ENCODE data around the gene TTC33.
"Not testable (repeated sequence)": the region's sequence is repeated elsewhere in the genome, so short reads cannot be mapped to it uniquely, and the experiment has no call there.

Gene TTC33

GRCh38 chr5:40717281-40717680 lies 38.5 kb downstream of the TTC33 start:
- no peak for DNase-seq (ENCODE audit: low spot score)

GRCh38 chr5:40716590-40716989 lies 39.2 kb downstream of the TTC33 start:
- no peak for DNase-seq (ENCODE audit: low spot score)

- DNase-seq (ENCODE audit: low spot score) = no peak
These were observed 39.8 kb downstream of the TTC33 start for GRCh38 chr5:40716000-40716399.

GRCh38 chr5:40714001-40714400 lies 41.8 kb downstream of the TTC33 start:
- no peak for DNase-seq (ENCODE audit: low spot score)

- DNase-seq (ENCODE audit: low spot score) = not testable (repeated sequence)
These were observed 45.2 kb downstream of the TTC33 start for GRCh38 chr5:40710575-40710974.

- not testable (repeated sequence) for DNase-seq (ENCODE audit: low spot score)
These were observed 50.3 kb downstream of the TTC33 start for GRCh38 chr5:40705484-40705883.

GRCh38 chr5:40702027-40702426 lies 53.7 kb downstream of the TTC33 start:
- DNase-seq (ENCODE audit: low spot score) = not testable (repeated sequence)

- no peak for DNase-seq (ENCODE audit: low spot score)
These were observed 55.5 kb downstream of the TTC33 start for GRCh38 chr5:40700116-40700782.

- no peak for DNase-seq (ENCODE audit: low spot score)
These were observed 61.3 kb downstream of the TTC33 start for GRCh38 chr5:40694433-40694832.

GRCh38 chr5:40691894-40692293 lies 63.9 kb downstream of the TTC33 start:
- no peak for DNase-seq (ENCODE audit: low spot score)

GRCh38 chr5:40690267-40690666 lies 65.5 kb downstream of the TTC33 start:
- DNase-seq (ENCODE audit: low spot score) = no peak

- DNase-seq (ENCODE audit: low spot score) = no peak
These were observed 66.3 kb downstream of the TTC33 start for GRCh38 chr5:40689438-40689837.

GRCh38 chr5:40688996-40689395 lies 66.8 kb downstream of the TTC33 start:
- no peak for DNase-seq (ENCODE audit: low spot score)

- DNase-seq (ENCODE audit: low spot score) = peak; percentile 69
These were observed 67.5 kb downstream of the TTC33 start for GRCh38 chr5:40688127-40688761.

- no peak for DNase-seq (ENCODE audit: low spot score)
These were observed 68.4 kb downstream of the TTC33 start for GRCh38 chr5:40687321-40687720.

- DNase-seq (ENCODE audit: low spot score) = no peak
These were observed 69.7 kb downstream of the TTC33 start for GRCh38 chr5:40685976-40686486.

- DNase-seq (ENCODE audit: low spot score) = no peak
These were observed 70.6 kb downstream of the TTC33 start for GRCh38 chr5:40685193-40685592.

GRCh38 chr5:40683305-40683704 lies 72.5 kb downstream of the TTC33 start:
- no peak for DNase-seq (ENCODE audit: low spot score)

GRCh38 chr5:40682154-40683017 lies 73.4 kb downstream of the TTC33 start:
- no peak for DNase-seq (ENCODE audit: low spot score)

GRCh38 chr5:40681363-40682153 lies 74.2 kb downstream of the TTC33 start:
- peak; percentile 47 for DNase-seq (ENCODE audit: low spot score)

- peak; percentile 36 for DNase-seq (ENCODE audit: low spot score)
These were observed 74.9 kb downstream of the TTC33 start for GRCh38 chr5:40680741-40681362.

Data from germinal center (tissue), 1 donor.